Raji (cell line): ENCODE results near the gene ZSWIM8.

Source experiments
- POLR2A ChIP-seq: IDR thresholded peaks from 2 replicates; pipeline ENCODE4 v1.6.1; 2011; ENCODE audit warnings: low read depth, low read length, control low read depth; ENCODE audit not compliant: insufficient read depth

Gene ZSWIM8

DNA sequence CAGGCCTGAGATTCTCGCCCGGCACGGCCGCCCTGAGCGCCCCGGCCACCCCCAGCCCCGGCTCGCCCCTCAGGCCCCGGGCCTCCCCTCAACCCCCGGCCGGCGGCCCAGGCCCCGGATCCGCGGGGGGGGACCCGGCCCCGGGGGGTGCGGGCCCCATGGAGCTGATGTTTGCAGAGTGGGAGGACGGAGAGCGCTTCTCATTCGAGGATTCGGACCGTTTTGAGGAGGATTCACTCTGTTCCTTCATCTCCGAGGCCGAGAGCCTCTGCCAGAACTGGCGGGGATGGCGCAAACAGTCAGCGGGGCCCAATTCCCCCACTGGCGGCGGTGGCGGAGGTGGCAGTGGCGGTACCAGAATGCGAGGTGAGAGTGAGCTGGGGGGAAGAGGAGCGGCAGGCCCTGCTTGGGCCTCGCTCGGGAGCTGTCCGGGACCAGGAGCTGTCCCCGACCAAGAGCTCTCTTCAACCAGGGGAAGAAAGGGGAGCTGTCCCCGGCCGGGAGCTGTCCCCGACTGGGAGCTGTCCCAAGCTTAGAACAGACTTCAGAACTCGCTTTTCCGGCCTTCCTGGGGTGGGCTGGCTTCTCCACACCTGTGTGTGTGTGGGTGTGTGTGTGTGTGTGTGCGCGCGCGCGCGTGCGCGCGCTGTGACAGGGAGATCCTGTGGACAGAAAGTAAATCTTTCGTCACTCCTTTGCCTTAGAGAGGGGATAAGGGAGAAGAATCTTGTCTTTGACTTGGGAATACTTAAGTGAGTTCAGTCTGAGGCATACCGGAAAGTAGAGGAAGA is 510 bp downstream of the ZSWIM8 start:
- no peak for TF ChIP-seq POLR2A

DNA sequence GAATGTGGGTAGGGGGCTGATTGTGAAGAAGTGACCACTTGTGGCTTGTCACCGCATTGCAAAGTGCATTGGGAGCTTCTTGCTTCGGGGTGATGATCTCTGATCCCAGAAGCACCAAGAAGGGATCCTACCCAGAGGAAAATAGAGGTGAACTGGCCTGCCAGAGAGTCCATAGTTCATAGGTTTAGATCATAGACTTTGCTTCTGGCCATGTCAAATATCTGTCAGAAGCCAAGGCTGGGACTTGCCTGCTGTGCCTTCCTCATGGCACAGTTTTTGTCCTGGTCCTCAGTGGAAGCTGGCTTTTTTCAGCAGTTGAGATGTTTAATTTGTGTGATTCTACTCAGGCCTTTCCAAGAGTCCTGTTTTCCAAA is 1.1 kb downstream of the ZSWIM8 start:
- no peak for TF ChIP-seq POLR2A

DNA sequence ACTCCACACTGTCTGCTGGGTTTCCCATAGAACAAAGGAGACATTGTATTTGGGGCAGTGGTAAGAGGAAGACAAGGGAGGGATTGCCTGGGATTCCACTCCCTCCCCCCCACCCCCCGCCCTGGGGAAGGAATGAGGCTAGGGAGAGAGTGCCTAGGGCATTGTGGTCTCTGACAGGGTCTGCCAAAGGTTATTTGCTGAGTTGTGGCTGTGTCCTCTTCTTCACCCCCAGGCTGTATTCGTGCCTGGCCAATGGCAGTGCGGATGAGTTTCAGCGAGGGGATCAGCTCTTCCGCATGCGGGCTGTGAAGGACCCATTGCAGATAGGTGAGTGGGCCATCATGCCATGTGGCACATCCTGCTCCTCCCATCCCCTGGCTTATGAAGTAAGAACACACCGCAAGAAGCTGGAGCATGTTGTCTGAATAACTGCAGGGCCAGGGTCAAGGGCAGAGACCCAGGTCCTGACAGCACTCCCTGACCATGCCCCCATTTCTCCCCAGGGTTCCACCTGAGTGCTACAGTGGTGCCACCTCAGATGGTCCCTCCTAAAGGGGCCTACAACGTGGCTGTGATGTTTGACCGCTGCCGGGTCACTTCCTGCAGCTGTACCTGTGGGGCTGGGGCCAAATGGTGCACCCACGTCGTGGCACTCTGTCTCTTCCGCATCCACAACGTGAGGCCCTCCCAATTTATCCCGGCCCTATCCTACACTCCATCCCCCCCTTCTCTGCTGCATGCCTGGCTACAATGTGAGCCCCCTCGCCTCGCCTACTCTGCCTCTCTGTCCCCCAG is 3.7 kb downstream of the ZSWIM8 start:
- TF ChIP-seq POLR2A: no peak

DNA sequence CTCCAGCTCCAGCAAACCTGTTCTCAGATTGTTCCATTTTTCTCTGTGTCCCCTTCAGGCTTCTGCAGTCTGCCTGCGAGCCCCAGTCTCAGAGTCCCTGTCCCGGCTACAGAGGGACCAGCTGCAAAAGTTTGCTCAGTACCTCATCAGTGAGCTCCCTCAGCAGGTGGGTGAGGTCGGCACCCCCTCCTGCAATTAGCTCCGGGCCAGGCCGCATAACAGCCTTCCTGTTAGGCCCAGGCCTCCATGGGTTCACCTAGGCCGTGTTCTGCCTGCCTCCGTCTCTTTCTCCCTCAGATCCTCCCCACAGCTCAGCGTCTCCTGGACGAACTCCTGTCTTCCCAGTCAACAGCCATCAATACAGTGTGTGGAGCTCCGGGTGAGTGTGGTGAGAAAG is 4.3 kb downstream of the ZSWIM8 start:
- no peak for TF ChIP-seq POLR2A

DNA sequence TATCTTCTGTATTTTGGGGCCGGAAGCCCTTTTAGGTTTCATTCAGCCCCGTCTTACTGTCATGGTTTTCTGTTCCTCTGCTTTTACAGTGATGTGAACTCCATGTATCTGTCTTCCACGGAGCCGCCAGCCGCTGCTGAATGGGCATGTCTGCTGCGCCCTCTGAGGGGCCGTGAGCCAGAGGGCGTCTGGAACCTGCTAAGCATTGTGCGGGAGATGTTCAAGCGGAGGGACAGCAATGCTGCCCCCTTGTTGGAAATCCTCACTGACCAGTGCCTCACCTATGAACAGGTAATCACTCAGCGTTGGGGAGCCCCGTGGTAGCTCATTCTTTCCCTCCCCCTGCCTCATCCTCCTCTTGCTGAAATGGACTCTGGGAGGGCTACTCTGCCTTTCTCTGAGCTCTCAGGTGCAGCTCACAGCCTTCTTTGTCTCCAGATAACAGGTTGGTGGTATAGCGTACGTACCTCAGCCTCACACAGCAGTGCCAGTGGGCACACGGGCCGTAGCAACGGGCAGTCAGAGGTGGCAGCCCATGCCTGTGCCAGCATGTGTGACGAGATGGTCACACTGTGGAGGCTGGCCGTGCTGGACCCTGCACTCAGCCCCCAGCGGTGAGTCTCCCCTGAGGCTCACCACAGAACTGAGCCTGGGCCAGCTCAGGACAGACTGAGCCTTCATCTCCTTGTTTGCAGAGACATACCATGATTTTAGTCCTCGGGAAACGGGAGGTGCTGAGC is 5.7 kb downstream of the ZSWIM8 start:
- no peak for TF ChIP-seq POLR2A

DNA sequence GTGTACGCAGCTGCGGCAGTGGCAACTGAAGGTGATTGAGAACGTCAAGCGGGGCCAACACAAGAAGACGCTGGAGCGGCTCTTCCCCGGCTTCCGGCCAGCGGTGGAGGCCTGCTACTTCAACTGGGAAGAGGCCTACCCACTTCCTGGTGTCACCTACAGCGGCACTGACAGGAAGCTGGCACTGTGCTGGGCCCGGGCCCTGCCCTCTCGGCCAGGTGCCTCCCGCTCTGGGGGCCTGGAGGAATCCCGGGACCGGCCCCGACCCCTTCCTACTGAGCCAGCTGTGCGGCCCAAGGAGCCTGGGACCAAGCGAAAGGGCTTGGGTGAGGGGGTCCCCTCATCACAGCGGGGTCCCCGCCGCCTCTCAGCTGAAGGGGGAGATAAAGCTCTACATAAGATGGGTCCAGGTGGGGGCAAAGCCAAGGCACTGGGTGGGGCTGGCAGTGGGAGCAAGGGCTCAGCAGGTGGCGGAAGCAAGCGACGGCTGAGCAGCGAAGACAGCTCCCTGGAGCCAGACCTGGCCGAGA is 6.5 kb downstream of the ZSWIM8 start:
- no peak for TF ChIP-seq POLR2A

DNA sequence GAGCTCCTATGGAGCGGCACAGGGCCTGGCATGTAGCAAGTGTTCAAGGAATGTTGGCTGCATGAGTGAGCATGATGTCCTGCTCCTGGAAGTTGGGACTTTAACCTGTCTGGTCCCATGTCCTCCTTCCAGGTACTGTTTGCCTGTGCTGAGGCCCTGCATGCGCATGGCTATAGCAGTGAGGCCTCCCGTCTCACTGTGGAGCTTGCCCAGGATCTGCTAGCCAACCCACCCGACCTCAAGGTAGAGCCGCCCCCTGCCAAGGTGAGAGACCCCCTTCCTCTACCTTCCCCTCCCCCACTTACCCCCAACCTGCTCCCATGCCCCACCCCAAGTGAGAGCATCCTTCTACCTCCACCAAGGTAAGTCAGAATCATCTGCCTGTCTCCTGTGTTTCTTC is 8.1 kb downstream of the ZSWIM8 start:
- no peak for TF ChIP-seq POLR2A

DNA sequence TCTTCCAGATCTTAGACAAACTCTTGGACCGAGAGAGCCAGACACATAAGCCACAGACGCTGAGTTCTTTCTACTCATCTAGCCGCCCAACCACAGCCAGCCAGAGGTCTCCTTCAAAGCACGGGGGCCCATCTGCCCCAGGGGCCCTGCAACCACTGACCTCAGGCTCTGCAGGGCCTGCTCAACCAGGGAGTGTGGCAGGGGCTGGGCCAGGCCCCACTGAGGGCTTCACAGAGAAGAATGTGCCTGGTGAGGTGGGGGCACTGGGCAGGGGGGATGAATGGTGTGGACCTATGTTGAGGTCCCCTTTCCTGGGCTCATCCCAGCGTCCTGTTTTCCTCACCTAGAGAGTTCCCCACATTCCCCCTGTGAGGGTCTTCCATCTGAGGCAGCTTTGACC is 11.4 kb downstream of the ZSWIM8 start:
- TF ChIP-seq POLR2A: no peak

DNA sequence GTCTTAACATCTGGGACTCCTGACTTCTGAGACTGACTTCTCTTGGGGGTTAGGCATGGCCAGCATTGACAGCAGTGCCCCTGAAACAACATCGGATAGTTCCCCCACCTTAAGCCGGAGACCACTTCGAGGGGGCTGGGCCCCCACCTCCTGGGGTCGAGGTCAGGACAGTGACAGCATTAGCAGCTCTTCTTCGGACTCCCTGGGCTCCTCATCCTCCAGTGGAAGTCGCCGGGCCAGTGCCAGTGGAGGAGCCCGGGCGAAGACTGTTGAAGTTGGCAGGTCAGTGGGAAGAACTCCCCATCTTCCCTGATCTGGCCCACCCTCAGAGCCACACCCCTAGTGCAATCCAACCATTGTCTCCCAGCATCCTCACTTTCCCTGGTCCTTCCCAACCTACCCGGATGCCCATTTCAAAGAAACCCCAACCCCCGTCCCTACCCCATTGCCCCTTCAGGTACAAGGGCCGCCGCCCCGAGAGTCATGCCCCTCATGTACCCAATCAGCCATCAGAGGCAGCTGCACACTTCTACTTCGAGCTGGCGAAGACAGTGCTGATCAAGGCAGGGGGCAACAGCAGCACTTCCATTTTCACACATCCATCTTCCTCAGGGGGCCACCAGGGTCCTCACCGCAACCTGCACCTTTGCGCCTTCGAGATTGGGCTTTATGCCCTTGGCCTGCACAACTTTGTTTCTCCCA is 12.1 kb downstream of the ZSWIM8 start:
- no peak for TF ChIP-seq POLR2A

DNA sequence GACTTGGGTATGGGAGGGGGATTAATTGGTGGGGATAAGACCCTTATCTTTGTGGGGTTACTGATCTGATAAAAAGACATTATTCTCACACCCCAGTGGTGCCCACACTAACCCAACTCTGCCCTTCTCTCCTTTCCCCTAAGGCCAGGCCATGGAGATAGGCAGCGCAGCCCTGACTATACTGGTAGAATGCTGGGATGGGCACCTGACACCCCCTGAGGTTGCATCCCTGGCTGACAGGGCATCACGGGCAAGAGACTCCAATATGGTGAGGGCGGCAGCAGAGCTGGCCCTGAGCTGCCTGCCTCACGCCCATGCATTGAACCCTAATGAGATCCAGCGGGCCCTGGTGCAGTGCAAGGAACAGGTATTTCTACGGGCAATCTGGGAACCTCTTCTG is 12.7 kb downstream of the ZSWIM8 start:
- no peak for TF ChIP-seq POLR2A

DNA sequence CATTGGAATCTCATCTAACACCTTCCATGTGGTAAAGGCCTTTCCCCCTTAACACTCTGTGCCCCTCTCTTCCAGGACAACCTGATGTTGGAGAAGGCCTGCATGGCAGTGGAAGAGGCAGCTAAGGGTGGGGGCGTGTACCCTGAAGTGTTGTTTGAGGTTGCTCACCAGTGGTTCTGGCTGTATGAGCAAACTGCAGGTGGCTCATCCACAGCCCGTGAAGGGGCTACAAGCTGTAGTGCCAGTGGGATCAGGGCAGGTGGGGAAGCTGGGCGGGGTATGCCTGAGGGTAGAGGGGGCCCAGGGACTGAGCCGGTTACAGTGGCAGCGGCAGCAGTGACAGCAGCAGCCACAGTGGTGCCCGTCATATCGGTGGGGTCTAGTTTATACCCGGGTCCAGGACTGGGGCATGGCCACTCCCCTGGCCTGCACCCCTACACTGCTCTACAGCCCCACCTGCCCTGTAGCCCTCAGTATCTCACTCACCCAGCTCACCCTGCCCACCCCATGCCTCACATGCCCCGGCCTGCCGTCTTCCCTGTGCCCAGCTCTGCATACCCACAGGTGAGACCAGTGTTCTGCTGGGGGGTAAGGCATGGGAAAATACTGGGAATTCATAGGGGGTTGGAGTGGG is 13.6 kb downstream of the ZSWIM8 start:
- TF ChIP-seq POLR2A: no peak

DNA sequence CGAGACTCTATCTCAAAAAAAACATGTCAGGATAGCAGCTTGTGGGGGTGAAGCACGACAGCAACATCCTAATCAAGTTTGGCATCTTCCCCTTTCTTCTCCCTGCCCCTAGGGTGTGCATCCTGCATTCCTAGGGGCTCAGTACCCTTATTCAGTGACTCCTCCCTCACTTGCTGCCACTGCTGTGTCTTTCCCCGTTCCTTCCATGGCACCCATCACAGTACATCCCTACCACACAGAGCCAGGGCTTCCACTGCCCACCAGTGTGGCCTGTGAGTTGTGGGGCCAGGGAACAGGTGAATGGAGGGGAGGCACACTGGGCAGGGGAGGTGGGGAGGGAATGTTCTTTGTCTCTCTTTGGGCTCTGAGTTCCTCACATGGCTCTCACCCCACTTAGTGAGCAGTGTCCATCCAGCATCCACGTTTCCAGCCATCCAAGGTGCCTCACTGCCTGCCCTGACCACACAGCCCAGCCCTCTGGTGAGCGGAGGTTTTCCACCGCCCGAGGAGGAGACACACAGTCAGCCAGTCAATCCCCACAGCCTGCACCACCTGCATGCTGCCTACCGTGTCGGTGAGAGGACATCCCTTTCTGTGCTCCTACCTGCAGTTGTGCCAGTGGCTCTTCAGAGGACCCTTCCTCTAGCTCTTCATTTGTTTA is 14.6 kb downstream of the ZSWIM8 start:
- no peak for TF ChIP-seq POLR2A

DNA sequence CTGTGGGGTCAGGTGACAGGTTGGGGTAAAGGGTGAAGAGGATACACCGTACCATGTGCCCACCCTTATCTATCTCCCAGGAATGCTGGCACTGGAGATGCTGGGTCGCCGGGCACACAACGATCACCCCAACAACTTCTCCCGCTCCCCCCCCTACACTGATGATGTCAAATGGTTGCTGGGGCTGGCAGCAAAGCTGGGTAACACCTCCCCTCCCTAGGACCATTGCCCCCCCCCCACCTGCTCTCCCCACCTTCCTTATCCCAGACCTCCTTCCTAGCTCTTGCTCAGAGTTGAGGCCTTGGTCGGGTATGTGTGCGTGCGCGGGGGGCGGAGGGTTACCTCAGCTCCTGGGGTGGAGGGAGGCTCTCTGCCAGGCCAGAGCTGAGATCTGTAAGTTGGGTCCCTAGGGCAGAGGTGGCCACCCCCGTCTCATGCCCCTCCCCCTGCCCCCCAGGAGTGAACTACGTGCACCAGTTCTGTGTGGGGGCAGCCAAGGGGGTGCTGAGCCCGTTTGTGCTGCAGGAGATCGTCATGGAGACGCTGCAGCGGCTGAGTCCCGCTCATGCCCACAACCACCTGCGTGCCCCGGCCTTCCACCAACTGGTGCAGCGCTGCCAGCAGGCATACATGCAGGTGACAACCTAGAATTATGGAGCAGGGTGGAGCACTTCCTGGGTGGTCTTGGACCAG is 15.3 kb downstream of the ZSWIM8 start:
- no peak for TF ChIP-seq POLR2A
